GM12801 (cell line): ENCODE data around the gene RIN1.

ENCODE experiments used
- CTCF ChIP-seq: IDR thresholded peaks from one replicate; pipeline ENCODE4 v1.5.1; 2011; ENCODE audit warnings: control low read depth; ENCODE audit not compliant: insufficient read length; ENCODE audit errors: extremely low read depth

Gene RIN1

DNA sequence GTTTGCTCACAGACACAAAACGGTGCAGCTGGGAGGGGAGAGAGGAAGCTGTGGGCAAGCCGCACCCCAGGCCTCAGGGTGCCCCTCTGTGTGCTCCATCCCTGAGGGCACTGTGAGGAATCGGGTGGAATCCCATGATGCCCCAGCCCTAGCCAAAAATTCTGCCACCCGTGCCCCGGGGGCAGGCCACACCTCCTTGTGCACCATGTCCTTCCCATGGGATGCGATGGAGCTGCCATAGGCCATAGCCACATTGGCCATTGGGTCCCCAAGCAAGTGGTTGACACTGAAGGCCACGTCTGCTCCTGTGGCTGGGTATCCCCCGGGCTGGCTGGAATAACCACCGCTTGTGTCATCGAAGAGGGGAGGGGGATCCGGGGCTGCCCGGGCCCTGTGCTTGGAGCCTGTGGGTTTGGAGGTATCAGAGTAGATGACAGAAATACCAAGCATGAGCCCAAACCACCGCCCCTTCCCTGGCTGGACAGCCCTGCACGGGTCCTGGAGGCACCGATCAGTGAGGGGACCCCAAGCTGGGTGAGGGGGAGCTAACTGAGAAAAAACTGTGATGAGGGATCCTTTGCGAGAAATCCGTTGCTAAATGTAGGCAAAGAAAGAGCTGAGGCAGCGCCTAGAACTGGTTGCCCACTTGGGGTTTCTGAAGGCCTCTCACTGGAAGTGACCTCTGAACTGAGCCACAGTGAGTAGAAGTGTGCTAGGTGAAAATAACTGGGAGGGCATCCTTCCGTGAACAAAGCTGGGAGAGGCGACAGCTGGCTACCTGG lies 48.2 kb downstream of the RIN1 start:
- TF ChIP-seq CTCF = no peak

GRCh38 chr11:66287211-66287888 lies 48.9 kb downstream of the RIN1 start:
- TF ChIP-seq CTCF = no peak

DNA sequence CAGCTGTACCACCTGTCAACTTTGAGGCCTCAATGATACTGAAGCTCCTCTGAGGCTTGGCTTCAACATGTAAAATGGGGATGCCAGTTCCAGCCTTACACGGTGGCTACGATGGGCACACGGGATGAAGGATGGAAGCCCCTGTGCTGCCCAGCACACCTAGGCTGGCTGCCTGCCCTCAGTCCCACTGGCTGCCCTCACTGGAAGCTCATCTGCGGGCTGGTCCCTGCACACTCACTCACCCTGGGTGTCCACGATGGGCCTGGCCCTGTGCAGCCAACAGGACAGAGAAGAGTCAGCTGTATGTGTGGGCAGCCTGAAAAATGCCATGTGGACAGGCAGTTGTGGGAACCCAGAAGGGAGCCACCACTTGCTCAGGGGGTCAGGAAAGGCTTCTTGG lies 49.5 kb downstream of the RIN1 start:
- no peak for TF ChIP-seq CTCF

GRCh38 chr11:66285250-66285947 lies 50.8 kb downstream of the RIN1 start:
- TF ChIP-seq CTCF = no peak

DNA sequence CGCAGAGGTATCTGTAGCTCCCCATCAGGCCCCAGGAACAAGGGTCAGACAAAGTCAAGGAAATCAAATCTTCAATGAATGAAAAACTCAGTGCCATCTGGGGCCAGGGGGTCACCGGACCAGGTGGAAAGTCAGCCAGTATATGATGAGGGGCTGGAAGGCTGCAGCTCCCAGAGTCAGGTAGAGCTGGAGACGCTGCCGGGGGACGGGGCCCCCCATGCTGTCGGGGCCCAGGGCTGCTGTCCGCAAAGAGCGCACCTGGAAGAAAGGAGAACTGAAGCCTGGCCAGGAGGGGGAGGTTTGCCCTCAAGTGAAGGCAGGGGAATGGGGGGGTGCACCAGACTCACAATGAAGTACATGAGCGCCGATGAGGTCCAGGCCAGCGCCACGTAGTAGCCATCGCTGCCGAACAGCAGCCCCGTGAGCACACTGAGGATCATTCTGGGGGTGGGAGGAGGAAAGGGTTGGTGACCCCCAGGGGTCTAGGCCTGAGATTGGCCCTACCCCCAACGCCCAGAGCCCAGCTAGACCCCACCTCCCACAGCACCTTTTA lies 51.6 kb downstream of the RIN1 start:
- TF ChIP-seq CTCF = no peak

DNA sequence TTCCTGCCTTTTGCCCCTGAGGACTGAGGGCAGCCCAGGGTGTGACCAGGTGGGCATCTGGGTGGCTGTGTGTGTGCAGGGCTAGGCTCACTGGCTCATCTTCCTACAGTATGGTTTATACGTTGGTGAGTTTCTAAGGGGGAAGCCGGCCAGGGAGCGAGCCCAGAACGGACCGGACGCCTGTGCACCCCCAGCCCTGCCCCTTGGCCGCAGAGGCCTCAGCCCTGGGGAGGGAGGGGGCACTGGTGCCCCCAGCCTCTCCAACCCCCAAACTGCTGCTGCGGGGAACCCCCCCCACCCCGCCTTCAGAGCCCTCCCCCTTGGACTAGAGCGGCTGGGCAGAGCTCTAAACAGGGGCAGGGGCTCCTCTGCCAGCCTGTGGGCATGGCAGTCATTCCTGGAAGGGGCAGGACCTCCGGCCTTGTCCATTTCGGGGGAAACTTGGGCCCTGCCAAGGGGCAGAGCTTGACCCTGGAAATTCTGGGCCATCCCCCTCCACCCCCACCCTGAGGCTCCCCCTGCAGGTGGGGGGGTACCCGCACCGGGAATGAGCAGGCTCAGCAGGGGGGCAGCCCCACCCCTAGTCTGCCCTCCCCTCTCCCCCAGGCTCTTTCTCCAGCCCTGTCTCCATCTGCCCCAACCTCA lies 52.7 kb downstream of the RIN1 start:
- TF ChIP-seq CTCF = no peak
